ENCODE results near the gene ATAD2B. TPM values are rescaled to one million over a fixed set of nuclear protein-coding genes. Genes with fewer than 3 reads are reported as not detected.
A peak's percentile ranks its signal among the peaks of the same experiment; 100 is the strongest.

ATAD2B gene
- total RNA-seq, 2 experiments from 2014 or later: 10.9 to 12.7 TPM

GRCh38 chr2:23915327-23915726 lies 11.6 kb downstream of the ATAD2B start:
- Mint-ChIP-seq H3K9me3 (ENCODE audit: low read depth) (no peaks in the 10 kb centered on the region), H3K4me3 (no peak overlapping the region), H3K27ac (no peak overlapping the region), H3K36me3 (ENCODE audit: low read depth) (peaks cover 5% of the 10 kb centered on the region), H3K4me1 (peaks cover 51% of the 10 kb centered on the region), H3K27me3 (no peaks in the 10 kb centered on the region)
- ChIA-PET CTCF (interaction anchor here (1.3 kb wide), 1 partner anchor 11 kb away, joined by 7 read pairs; the partner anchor contains the start of gene ATAD2B), POLR2A (interaction anchor here (0.5 kb wide), 1 partner anchor 22 kb away, joined by 3 read pairs; no protein-coding TSS in a partner anchor)
- DNase-seq (no peak), ATAC-seq (no peak)
- intact Hi-C loops (cut with DNase I, micrococcal nuclease): no loop called here

- ChIA-PET POLR2A (interaction anchor here (0.6 kb wide), 1 partner anchor 15 kb away, joined by 3 read pairs; the partner anchor contains the start of gene ATAD2B), CTCF (interaction anchor here (0.6 to 1.7 kb wide), 5 partner anchors 11 to 87 kb away, joined by 3 to 5 read pairs (median 3); partner anchors contain the start of gene ATAD2B)
- Mint-ChIP-seq H3K36me3 (ENCODE audit: low read depth) (peaks cover 5% of the 10 kb centered on the region), H3K9me3 (ENCODE audit: low read depth) (no peaks in the 10 kb centered on the region), H3K27ac (no peak overlapping the region), H3K4me1 (peaks cover 33% of the 10 kb centered on the region), H3K27me3 (no peaks in the 10 kb centered on the region), H3K4me3 (no peak overlapping the region)
- DNase-seq (no peak), ATAC-seq (no peak)
- intact Hi-C loops (cut with DNase I, micrococcal nuclease): no loop called here
Measured at GRCh38 chr2:23912054-23912453, 14.9 kb downstream of the ATAD2B start.

GRCh38 chr2:23905155-23905554 lies 21.8 kb downstream of the ATAD2B start:
- ChIA-PET CTCF (interaction anchor here (0.9 kb wide), 1 partner anchor 259 kb away, joined by 3 read pairs; no protein-coding TSS in a partner anchor), POLR2A (no interaction called here)
- no peak overlapping the region for H3K4me3 Mint-ChIP-seq
- H3K9me3 Mint-ChIP-seq (ENCODE audit: low read depth): no peaks in the 10 kb centered on the region
- peaks cover 29% of the 10 kb centered on the region for H3K4me1 Mint-ChIP-seq
- ATAC-seq (no peak), DNase-seq (no peak)
- intact Hi-C loops (cut with DNase I, micrococcal nuclease): no loop called here
- no peak overlapping the region for H3K27ac Mint-ChIP-seq
- no peaks in the 10 kb centered on the region for H3K36me3 Mint-ChIP-seq (ENCODE audit: low read depth)
- H3K27me3 Mint-ChIP-seq: no peaks in the 10 kb centered on the region

GRCh38 chr2:23904692-23905091 lies 22.2 kb downstream of the ATAD2B start:
- DNase-seq (no peak), ATAC-seq (no peak)
- intact Hi-C loops (cut with DNase I, micrococcal nuclease): no loop called here
- Mint-ChIP-seq H3K9me3 (ENCODE audit: low read depth) (no peaks in the 10 kb centered on the region), H3K27me3 (no peaks in the 10 kb centered on the region), H3K4me1 (peaks cover 29% of the 10 kb centered on the region), H3K4me3 (no peak overlapping the region), H3K27ac (no peak overlapping the region), H3K36me3 (ENCODE audit: low read depth) (no peaks in the 10 kb centered on the region)
- POLR2A ChIA-PET: no interaction called here
- CTCF ChIA-PET: interaction anchor here (0.9 kb wide), 1 partner anchor 259 kb away, joined by 3 read pairs; no protein-coding TSS in a partner anchor

DNA sequence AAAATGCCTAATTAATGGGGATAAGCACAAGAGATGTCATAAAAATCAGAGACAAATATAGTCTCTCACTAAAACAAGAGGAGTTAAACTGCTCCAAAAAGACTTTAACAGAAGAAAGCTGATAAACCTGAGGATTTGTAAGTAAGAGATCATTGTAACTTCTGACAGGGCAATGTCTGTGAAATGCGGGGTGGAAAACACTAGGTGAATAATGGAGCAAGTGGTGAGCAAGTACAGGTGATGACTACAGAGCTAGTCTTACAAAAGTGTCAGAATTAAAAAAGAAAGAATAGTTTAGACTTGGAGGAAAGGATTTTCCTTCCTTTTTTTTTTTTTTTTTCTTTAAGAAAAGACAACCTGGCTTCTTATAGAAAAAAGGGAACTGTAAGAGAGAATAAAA lies 22.7 kb downstream of the ATAD2B start:
- H3K4me1 Mint-ChIP-seq: peaks cover 27% of the 10 kb centered on the region
- no peaks in the 10 kb centered on the region for H3K36me3 Mint-ChIP-seq (ENCODE audit: low read depth)
- POLR2A ChIA-PET: no interaction called here
- intact Hi-C loops (cut with DNase I, micrococcal nuclease): no loop called here
- no peak for DNase-seq
- CTCF ChIA-PET: no interaction called here
- H3K4me3 Mint-ChIP-seq: no peak overlapping the region
- no peak overlapping the region for H3K27ac Mint-ChIP-seq
- no peak for ATAC-seq
- H3K27me3 Mint-ChIP-seq: no peaks in the 10 kb centered on the region
- H3K9me3 Mint-ChIP-seq (ENCODE audit: low read depth): no peaks in the 10 kb centered on the region

DNA sequence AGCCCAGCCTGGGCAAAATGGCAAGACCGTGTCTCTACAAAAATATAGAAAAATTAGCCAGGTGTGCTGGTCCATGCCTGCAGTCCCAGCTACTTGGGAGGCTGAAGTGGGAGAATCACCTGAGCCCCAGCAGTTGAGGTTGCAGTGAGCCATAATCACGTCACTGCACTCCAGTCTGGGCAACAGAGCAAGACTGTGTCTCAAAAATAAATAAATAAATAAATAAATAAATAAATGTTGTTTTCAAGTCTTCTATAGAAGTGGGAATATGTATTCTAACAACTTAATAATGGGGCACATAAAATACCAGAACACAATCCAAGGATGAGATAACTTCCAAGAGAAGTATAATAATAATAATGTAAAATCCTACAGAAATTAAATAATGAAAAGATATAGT lies 23.9 kb downstream of the ATAD2B start:
- Mint-ChIP-seq H3K4me1 (peaks cover 27% of the 10 kb centered on the region), H3K27me3 (no peaks in the 10 kb centered on the region), H3K4me3 (no peak overlapping the region), H3K9me3 (ENCODE audit: low read depth) (no peaks in the 10 kb centered on the region), H3K36me3 (ENCODE audit: low read depth) (no peaks in the 10 kb centered on the region), H3K27ac (no peak overlapping the region)
- intact Hi-C loops (cut with DNase I, micrococcal nuclease): no loop called here
- DNase-seq (no peak), ATAC-seq (no peak)
- ChIA-PET CTCF (interaction anchor here (0.6 to 0.7 kb wide), 2 partner anchors 13 to 24 kb away, joined by 3 to 4 read pairs; partner anchors contain the start of gene ATAD2B), POLR2A (no interaction called here)

DNA sequence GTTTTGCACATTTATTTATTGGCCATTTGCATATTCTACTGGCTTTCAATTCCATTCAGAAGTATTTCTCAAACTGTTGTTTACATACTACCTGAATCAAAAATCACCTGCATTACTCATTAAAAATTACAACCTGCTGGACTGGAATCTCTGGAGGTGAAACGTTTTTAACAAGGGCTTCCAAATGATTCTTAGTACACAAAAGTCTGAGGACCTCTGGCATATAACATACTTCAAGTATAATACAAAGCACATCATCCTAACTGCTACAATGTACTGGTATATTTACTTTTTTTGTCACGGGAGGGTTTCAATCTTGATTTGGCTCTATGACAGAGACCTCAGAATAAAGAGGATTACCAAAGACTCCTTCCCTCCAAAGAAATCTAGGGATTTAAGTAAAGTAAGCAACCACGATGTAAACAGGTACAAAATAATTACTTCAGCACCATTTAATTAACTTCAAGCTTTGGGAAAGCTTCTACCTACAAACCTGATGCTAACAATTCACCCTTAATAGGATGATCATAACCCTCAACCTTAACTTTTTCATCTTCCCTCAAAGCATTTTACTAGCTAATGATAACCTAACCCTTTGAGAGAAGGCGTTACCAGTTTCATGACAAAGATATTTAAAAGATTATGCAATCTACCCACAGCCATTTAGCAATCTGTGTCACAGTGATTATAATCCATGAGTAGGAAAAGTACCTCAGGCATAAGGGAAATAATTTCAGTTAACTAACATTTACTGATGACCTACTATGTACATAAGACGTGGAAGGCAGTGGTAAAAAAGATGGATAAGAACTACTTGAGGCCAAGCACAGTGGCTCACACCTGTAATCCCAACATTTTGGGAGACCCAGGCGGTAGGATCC lies 24.7 kb downstream of the ATAD2B start:
- Mint-ChIP-seq H3K27me3 (no peaks in the 10 kb centered on the region), H3K4me1 (peaks cover 28% of the 10 kb centered on the region), H3K27ac (no peak overlapping the region), H3K9me3 (ENCODE audit: low read depth) (no peaks in the 10 kb centered on the region), H3K4me3 (no peak overlapping the region), H3K36me3 (ENCODE audit: low read depth) (no peaks in the 10 kb centered on the region)
- ChIA-PET POLR2A (no interaction called here), CTCF (interaction anchor here (0.6 to 1.1 kb wide), 3 partner anchors 10 to 25 kb away, joined by 3 to 4 read pairs (median 3); partner anchors contain the start of gene ATAD2B)
- intact Hi-C loops (cut with DNase I, micrococcal nuclease): no loop called here
- ATAC-seq (no peak), DNase-seq (no peak)

GRCh38 chr2:23900541-23901322 lies 26.2 kb downstream of the ATAD2B start:
- intact Hi-C loops (cut with DNase I, micrococcal nuclease): no loop called here
- peak; percentile 23 for ATAC-seq
- H3K9me3 Mint-ChIP-seq (ENCODE audit: low read depth): no peaks in the 10 kb centered on the region
- no peak overlapping the region for H3K4me3 Mint-ChIP-seq
- ChIA-PET CTCF (interaction anchor here (0.7 to 1.5 kb wide), 4 partner anchors 11 to 528 kb away, joined by 3 to 6 read pairs (median 3); partner anchors contain the start of gene ATAD2B), POLR2A (no interaction called here)
- H3K36me3 Mint-ChIP-seq (ENCODE audit: low read depth): no peaks in the 10 kb centered on the region
- no peaks in the 10 kb centered on the region for H3K27me3 Mint-ChIP-seq
- H3K27ac Mint-ChIP-seq: no peak overlapping the region
- H3K4me1 Mint-ChIP-seq: peaks cover 29% of the 10 kb centered on the region
- no peak for DNase-seq

GRCh38 chr2:23900133-23900532 lies 26.8 kb downstream of the ATAD2B start:
- H3K9me3 Mint-ChIP-seq (ENCODE audit: low read depth): no peaks in the 10 kb centered on the region
- no peak overlapping the region for H3K4me3 Mint-ChIP-seq
- no peak overlapping the region for H3K27ac Mint-ChIP-seq
- no peaks in the 10 kb centered on the region for H3K27me3 Mint-ChIP-seq
- ATAC-seq (no peak), DNase-seq (no peak)
- ChIA-PET POLR2A (no interaction called here), CTCF (interaction anchor here (0.6 to 1.5 kb wide), 4 partner anchors 27 to 514 kb away, joined by 3 to 6 read pairs (median 3); partner anchors contain the start of gene ATAD2B)
- peaks cover 25% of the 10 kb centered on the region for H3K4me1 Mint-ChIP-seq
- intact Hi-C loops (cut with DNase I, micrococcal nuclease): no loop called here
- no peaks in the 10 kb centered on the region for H3K36me3 Mint-ChIP-seq (ENCODE audit: low read depth)

DNA sequence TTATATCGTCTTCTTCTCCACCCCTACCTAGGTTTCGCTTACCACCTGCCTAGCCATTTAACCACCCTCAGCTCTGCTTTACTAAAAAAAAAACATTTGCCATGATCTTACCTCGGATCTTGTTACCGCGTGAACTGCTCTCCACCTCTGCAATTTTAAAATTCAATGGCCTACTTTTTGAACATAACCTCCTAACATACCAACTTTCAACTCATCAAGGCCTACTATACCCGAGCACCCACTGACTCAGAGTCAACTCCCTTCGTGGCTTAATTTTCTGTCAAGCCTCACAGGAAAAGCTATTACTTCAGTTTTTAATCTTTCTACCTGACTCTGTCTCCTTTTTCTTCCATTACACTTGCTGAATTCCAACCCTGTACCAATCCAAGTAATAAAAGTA lies 55.7 kb downstream of the ATAD2B start:
- Mint-ChIP-seq H3K36me3 (ENCODE audit: low read depth) (peaks cover 20% of the 10 kb centered on the region), H3K4me3 (no peak overlapping the region), H3K4me1 (peaks cover 9% of the 10 kb centered on the region), H3K9me3 (ENCODE audit: low read depth) (no peaks in the 10 kb centered on the region), H3K27me3 (no peaks in the 10 kb centered on the region), H3K27ac (no peak overlapping the region)
- DNase-seq (no peak), ATAC-seq (no peak)
- ChIA-PET POLR2A (no interaction called here), CTCF (interaction anchor here (0.7 kb wide), 2 partner anchors 28 to 40 kb away, joined by 3 read pairs; no protein-coding TSS in a partner anchor)
- intact Hi-C loops (cut with DNase I, micrococcal nuclease): no loop called here

DNA sequence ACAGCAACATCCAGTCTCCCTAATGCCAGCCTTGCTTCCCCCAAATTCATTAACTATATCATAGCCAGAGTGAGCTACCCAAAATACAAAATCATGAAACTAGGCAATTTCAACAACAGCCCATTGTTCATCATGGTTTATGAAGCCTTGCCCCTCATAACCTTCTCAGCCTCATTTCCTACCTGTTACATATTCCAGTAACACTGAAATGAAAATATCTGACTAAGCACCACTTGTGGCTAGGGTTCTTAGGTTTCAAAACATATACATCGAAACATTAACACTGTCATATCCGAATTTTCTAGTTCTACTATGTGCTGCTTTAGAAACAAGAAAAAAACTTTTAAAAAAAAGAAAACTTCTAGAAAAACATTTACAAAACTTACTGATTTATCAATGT lies 59.5 kb downstream of the ATAD2B start:
- Mint-ChIP-seq H3K36me3 (ENCODE audit: low read depth) (peaks cover 27% of the 10 kb centered on the region), H3K27me3 (no peaks in the 10 kb centered on the region), H3K4me1 (peaks cover 9% of the 10 kb centered on the region), H3K27ac (peak overlapping the region; percentile 14), H3K4me3 (no peak overlapping the region), H3K9me3 (ENCODE audit: low read depth) (no peaks in the 10 kb centered on the region)
- ATAC-seq (peak; percentile 97), DNase-seq (no peak)
- CTCF ChIA-PET: interaction anchor here (0.6 to 1.3 kb wide), 3 partner anchors 57 to 168 kb away, joined by 3 to 4 read pairs (median 3); no protein-coding TSS in a partner anchor
- POLR2A ChIA-PET: no interaction called here
- intact Hi-C loops (cut with DNase I, micrococcal nuclease): no loop called here

Measured in activated CD4-positive, alpha-beta T cell treated with anti-CD3 and anti-CD28 coated beads for 36 hours (primary cell).